Measurements from ENCODE around the gene GPR21.

GRCh38 chr9:123065196-123065595 is 31.7 kb downstream of the GPR21 start:
- TF ChIP-seq EZH2 (optimal IDR thresholded peaks at IDR 0.05; ENCODE audit: low read depth, low read length): no peak
- no peak for TF ChIP-seq CTCF (IDR thresholded peaks at IDR 0.05; ENCODE audit: low read length)

Measured in MM.1S (cell line).